ENCODE results near the gene OTOP1. TPM values are rescaled to one million over a fixed set of nuclear protein-coding genes. Genes with fewer than 3 reads are reported as not detected.

OTOP1 gene
- total and polyA plus RNA-seq, 2 experiments from 2014 or later, result not detected

GRCh38 chr4:4185528-4185927 is 41.2 kb downstream of the OTOP1 start (continued):
- no peak for TF ChIP-seq ZNF462 (CRISPR knock-in tag; IDR thresholded peaks at IDR 0.05)
- no peak for TF ChIP-seq STAT1 (IDR thresholded peaks at IDR 0.05; ENCODE audit: unreplicated experiment)
- TF ChIP-seq ETS1 (IDR thresholded peaks at IDR 0.05), result no peak
- no peak for TF ChIP-seq JUNB (IDR thresholded peaks at IDR 0.05; ENCODE audit: unreplicated experiment)
- TF ChIP-seq ZNF114 (CRISPR knock-in tag; IDR thresholded peaks at IDR 0.05), result no peak
- no peak for TF ChIP-seq EZH2phosphoT487 (IDR thresholded peaks at IDR 0.05; ENCODE audit: unreplicated experiment)

- Histone ChIP-seq H3F3A (replicated peaks; ENCODE audit: low read depth) (no peaks in the 10 kb centered on the region), H3K9me2 (ENCODE audit: insufficient read depth) (no peaks in the 10 kb centered on the region), H3K79me2 (replicated peaks; ENCODE audit: insufficient read depth) (no peaks in the 10 kb centered on the region), H4K20me1 (replicated peaks; ENCODE audit: insufficient read depth) (no peaks in the 10 kb centered on the region), H3K36me3 (ENCODE audit: insufficient read depth) (no peaks in the 10 kb centered on the region), H3K4me2 (no peak overlapping the region), H2AFZ (0 out of 2 replicates have a peak overlapping the region, but pooled peaks have one; percentile 43), H3K27ac (ENCODE audit: low read depth) (no peak overlapping the region), H3K27me3 (ENCODE audit: insufficient read depth) (no peaks in the 10 kb centered on the region), H3K4me1 (ENCODE audit: insufficient read depth) (no peaks in the 10 kb centered on the region), H3K4me3 (no peak overlapping the region)
- no peaks in the 10 kb centered on the region for H3K36me3 Mint-ChIP-seq (ENCODE audit: low read depth)
- H3K9me3 Mint-ChIP-seq, result no peaks in the 10 kb centered on the region; the same call in 2 of the 3 replicates
- H3K27me3 Mint-ChIP-seq (ENCODE audit: insufficient read depth, low read depth, poor library complexity), result peaks cover 10% of the 10 kb centered on the region
- ATAC-seq (peak; percentile 35; the same call in 2 of the 3 replicates), DNase-seq (ENCODE audit: low spot score) (peak; percentile 85)
- H3K4me3 Mint-ChIP-seq, result no peak overlapping the region
- no peak overlapping the region for H3K27ac Mint-ChIP-seq
- TF ChIP-seq POLR2AphosphoS5 (IDR thresholded peaks at IDR 0.05; ENCODE audit: low read depth), result no peak
- TF ChIP-seq ZNF331 (CRISPR knock-in tag; IDR thresholded peaks at IDR 0.05; ENCODE audit: low read depth), result no peak
- TF ChIP-seq ZNF114 (CRISPR knock-in tag; IDR thresholded peaks at IDR 0.05), result no peak
- TF ChIP-seq ETS1 (IDR thresholded peaks at IDR 0.05), result no peak
- peak; percentile 90 to 94 for TF ChIP-seq CTCF (conservative IDR thresholded peaks at IDR 0.05; ENCODE audit: low read depth in 2 of 2)
- no peak for TF ChIP-seq STAT1 (IDR thresholded peaks at IDR 0.05; ENCODE audit: unreplicated experiment)
- no peak for TF ChIP-seq EZH2phosphoT487 (IDR thresholded peaks at IDR 0.05; ENCODE audit: unreplicated experiment)
- H3K4me1 Mint-ChIP-seq, result no peaks in the 10 kb centered on the region
Observed at GRCh38 chr4:4182835-4183568, 43.7 kb downstream of the OTOP1 start.
